ENCODE measurements around the gene TRNAU1AP. TPM values are rescaled to one million over a fixed set of nuclear protein-coding genes. Genes with fewer than 3 reads are reported as not detected.
"Not testable (repeated sequence)": the region's sequence is repeated elsewhere in the genome, so short reads cannot be mapped to it uniquely, and the experiment has no call there.

TRNAU1AP gene
- total RNA-seq, 2 experiments from 2014 or later, result 69.3 to 70.6 TPM

GRCh38 chr1:28512058-28512611, 40.8 kb upstream of the TRNAU1AP start:
- Mint-ChIP-seq H3K4me3 (peak overlapping the region; percentile 43), H3K4me1 (peaks cover 51% of the 10 kb centered on the region), H3K27me3 (no peaks in the 10 kb centered on the region), H3K36me3 (ENCODE audit: low read depth) (peaks cover 66% of the 10 kb centered on the region), H3K27ac (peak overlapping the region; percentile 80), H3K9me3 (no peaks in the 10 kb centered on the region)
- no peak for DNase-seq
- CTCF ChIA-PET, result interaction anchor here (1.4 kb wide), 1 partner anchor 25 kb away, joined by 3 read pairs; no protein-coding TSS in a partner anchor
- POLR2A ChIA-PET, result no interaction called here

GRCh38 chr1:28514445-28514933, 38.4 kb upstream of the TRNAU1AP start:
- POLR2A ChIA-PET, H3K27me3 Mint-ChIP-seq, H3K4me3 Mint-ChIP-seq, DNase-seq, CTCF ChIA-PET, H3K9me3 Mint-ChIP-seq: not testable (repeated sequence)
- Mint-ChIP-seq H3K4me1 (peaks cover 54% of the 10 kb centered on the region), H3K27ac (peak overlapping the region; percentile 25), H3K36me3 (ENCODE audit: low read depth) (peaks cover 45% of the 10 kb centered on the region)

GRCh38 chr1:28516518-28516956, 36.3 kb upstream of the TRNAU1AP start:
- Mint-ChIP-seq H3K4me1 (peaks cover 47% of the 10 kb centered on the region), H3K9me3 (no peaks in the 10 kb centered on the region), H3K27ac (peak overlapping the region; percentile 92), H3K36me3 (ENCODE audit: low read depth) (peaks cover 32% of the 10 kb centered on the region), H3K4me3 (no peak overlapping the region), H3K27me3 (no peaks in the 10 kb centered on the region)
- CTCF ChIA-PET, result interaction anchor here (0.5 to 1.3 kb wide), 4 partner anchors 15 to 361 kb away, joined by 3 to 4 read pairs (median 3); no protein-coding TSS in a partner anchor
- no peak for DNase-seq
- POLR2A ChIA-PET, result no interaction called here

- Mint-ChIP-seq H3K4me3 (peak overlapping the region; percentile 86), H3K36me3 (ENCODE audit: low read depth) (peaks cover 27% of the 10 kb centered on the region), H3K27me3 (no peaks in the 10 kb centered on the region), H3K9me3 (no peaks in the 10 kb centered on the region), H3K27ac (peak overlapping the region; percentile 92), H3K4me1 (peaks cover 47% of the 10 kb centered on the region)
- ChIA-PET POLR2A (no interaction called here), CTCF (interaction anchor here (1.6 kb wide), 1 partner anchor 359 kb away, joined by 5 read pairs; no protein-coding TSS in a partner anchor)
- no peak for DNase-seq
Observed at GRCh38 chr1:28517649-28517999, 35.3 kb upstream of the TRNAU1AP start.

GRCh38 chr1:28518000-28518744, 34.7 kb upstream of the TRNAU1AP start:
- DNase-seq, result peak; percentile 89
- POLR2A ChIA-PET, result interaction anchor here (0.6 kb wide), 1 partner anchor 63 kb away, joined by 3 read pairs; no protein-coding TSS in a partner anchor

GRCh38 chr1:28518745-28519341, 34.0 kb upstream of the TRNAU1AP start:
- DNase-seq, result peak; percentile 47
- H3K9me3 Mint-ChIP-seq, result no peaks in the 10 kb centered on the region
- no peaks in the 10 kb centered on the region for H3K27me3 Mint-ChIP-seq
- POLR2A ChIA-PET, result no interaction called here
- CTCF ChIA-PET, result interaction anchor here (0.6 to 1.7 kb wide), 5 partner anchors 62 to 358 kb away, joined by 3 to 7 read pairs (median 4); no protein-coding TSS in a partner anchor
- H3K27ac Mint-ChIP-seq, result peak overlapping the region; percentile 93
- H3K36me3 Mint-ChIP-seq (ENCODE audit: low read depth), result peaks cover 25% of the 10 kb centered on the region
- peaks cover 54% of the 10 kb centered on the region for H3K4me1 Mint-ChIP-seq
- peak overlapping the region; percentile 79 for H3K4me3 Mint-ChIP-seq

More at GRCh38 chr1:28518000-28518744, 34.7 kb upstream of the TRNAU1AP start:
- CTCF ChIA-PET, result interaction anchor here (0.6 to 1.7 kb wide), 5 partner anchors 63 to 359 kb away, joined by 3 to 7 read pairs (median 4); no protein-coding TSS in a partner anchor
- Mint-ChIP-seq H3K36me3 (ENCODE audit: low read depth) (peaks cover 26% of the 10 kb centered on the region), H3K4me3 (peak overlapping the region; percentile 86), H3K27me3 (no peaks in the 10 kb centered on the region), H3K27ac (peak overlapping the region; percentile 93), H3K9me3 (no peaks in the 10 kb centered on the region), H3K4me1 (peaks cover 48% of the 10 kb centered on the region)

- H3K27me3 Mint-ChIP-seq, result no peaks in the 10 kb centered on the region
- ChIA-PET POLR2A (interaction anchor here (1.1 kb wide), 1 partner anchor 62 kb away, joined by 3 read pairs; no protein-coding TSS in a partner anchor), CTCF (interaction anchor here (0.6 to 0.7 kb wide), 2 partner anchors 27 to 413 kb away, joined by 3 read pairs; no protein-coding TSS in a partner anchor)
- H3K4me1 Mint-ChIP-seq, result peaks cover 53% of the 10 kb centered on the region
- H3K36me3 Mint-ChIP-seq (ENCODE audit: low read depth), result peaks cover 22% of the 10 kb centered on the region
- peak overlapping the region; percentile 55 for H3K4me3 Mint-ChIP-seq
- no peaks in the 10 kb centered on the region for H3K9me3 Mint-ChIP-seq
- DNase-seq, result no peak
- H3K27ac Mint-ChIP-seq, result peak overlapping the region; percentile 10
Observed at GRCh38 chr1:28519946-28520725, 32.7 kb upstream of the TRNAU1AP start.

GRCh38 chr1:28520796-28521195, 32.1 kb upstream of the TRNAU1AP start:
- H3K9me3 Mint-ChIP-seq, H3K27me3 Mint-ChIP-seq, CTCF ChIA-PET, DNase-seq, H3K4me3 Mint-ChIP-seq: not testable (repeated sequence)
- H3K27ac Mint-ChIP-seq, result peak overlapping the region; percentile 10
- POLR2A ChIA-PET, result interaction anchor here (1.1 kb wide), 1 partner anchor 61 kb away, joined by 3 read pairs; no protein-coding TSS in a partner anchor
- H3K4me1 Mint-ChIP-seq, result peaks cover 53% of the 10 kb centered on the region
- peaks cover 22% of the 10 kb centered on the region for H3K36me3 Mint-ChIP-seq (ENCODE audit: low read depth)

GRCh38 chr1:28521502-28522164, 31.3 kb upstream of the TRNAU1AP start:
- ChIA-PET POLR2A (interaction anchor here (0.7 kb wide), 1 partner anchor 13 kb away, joined by 3 read pairs; no protein-coding TSS in a partner anchor), CTCF (interaction anchor here (1.1 kb wide), 1 partner anchor 84 kb away, joined by 3 read pairs; no protein-coding TSS in a partner anchor)
- H3K9me3 Mint-ChIP-seq, result no peaks in the 10 kb centered on the region
- no peaks in the 10 kb centered on the region for H3K27me3 Mint-ChIP-seq
- no peak for DNase-seq
- H3K4me1 Mint-ChIP-seq, result peaks cover 52% of the 10 kb centered on the region
- no peak overlapping the region for H3K27ac Mint-ChIP-seq
- peaks cover 24% of the 10 kb centered on the region for H3K36me3 Mint-ChIP-seq (ENCODE audit: low read depth)
- no peak overlapping the region for H3K4me3 Mint-ChIP-seq

- CTCF ChIA-PET, result interaction anchor here (0.6 to 1.1 kb wide), 2 partner anchors 83 to 105 kb away, joined by 3 to 4 read pairs; no protein-coding TSS in a partner anchor
- POLR2A ChIA-PET, result interaction anchor here (0.7 kb wide), 1 partner anchor 12 kb away, joined by 3 read pairs; no protein-coding TSS in a partner anchor
- not testable (repeated sequence) for DNase-seq
Observed at GRCh38 chr1:28522537-28522936, 30.3 kb upstream of the TRNAU1AP start.

GRCh38 chr1:28525002-28525642, 27.8 kb upstream of the TRNAU1AP start:
- H3K4me3 Mint-ChIP-seq, H3K27me3 Mint-ChIP-seq, POLR2A ChIA-PET, H3K9me3 Mint-ChIP-seq, H3K27ac Mint-ChIP-seq, DNase-seq, CTCF ChIA-PET: not testable (repeated sequence)
- Mint-ChIP-seq H3K4me1 (peaks cover 25% of the 10 kb centered on the region), H3K36me3 (ENCODE audit: low read depth) (peaks cover 23% of the 10 kb centered on the region)

More at GRCh38 chr1:28522537-28522936, 30.3 kb upstream of the TRNAU1AP start:
- not testable (repeated sequence) for H3K9me3 Mint-ChIP-seq, H3K4me3 Mint-ChIP-seq, H3K27ac Mint-ChIP-seq, H3K27me3 Mint-ChIP-seq
- Mint-ChIP-seq H3K4me1 (peaks cover 46% of the 10 kb centered on the region), H3K36me3 (ENCODE audit: low read depth) (peaks cover 24% of the 10 kb centered on the region)
